ENCODE data around the gene AQR. TPM values are rescaled to one million over a fixed set of nuclear protein-coding genes. Genes with fewer than 3 reads are reported as not detected.

AQR gene
- total and polyA plus RNA-seq, 4 donors: 9.2 to 41.3 (median 19.6) TPM

DNA sequence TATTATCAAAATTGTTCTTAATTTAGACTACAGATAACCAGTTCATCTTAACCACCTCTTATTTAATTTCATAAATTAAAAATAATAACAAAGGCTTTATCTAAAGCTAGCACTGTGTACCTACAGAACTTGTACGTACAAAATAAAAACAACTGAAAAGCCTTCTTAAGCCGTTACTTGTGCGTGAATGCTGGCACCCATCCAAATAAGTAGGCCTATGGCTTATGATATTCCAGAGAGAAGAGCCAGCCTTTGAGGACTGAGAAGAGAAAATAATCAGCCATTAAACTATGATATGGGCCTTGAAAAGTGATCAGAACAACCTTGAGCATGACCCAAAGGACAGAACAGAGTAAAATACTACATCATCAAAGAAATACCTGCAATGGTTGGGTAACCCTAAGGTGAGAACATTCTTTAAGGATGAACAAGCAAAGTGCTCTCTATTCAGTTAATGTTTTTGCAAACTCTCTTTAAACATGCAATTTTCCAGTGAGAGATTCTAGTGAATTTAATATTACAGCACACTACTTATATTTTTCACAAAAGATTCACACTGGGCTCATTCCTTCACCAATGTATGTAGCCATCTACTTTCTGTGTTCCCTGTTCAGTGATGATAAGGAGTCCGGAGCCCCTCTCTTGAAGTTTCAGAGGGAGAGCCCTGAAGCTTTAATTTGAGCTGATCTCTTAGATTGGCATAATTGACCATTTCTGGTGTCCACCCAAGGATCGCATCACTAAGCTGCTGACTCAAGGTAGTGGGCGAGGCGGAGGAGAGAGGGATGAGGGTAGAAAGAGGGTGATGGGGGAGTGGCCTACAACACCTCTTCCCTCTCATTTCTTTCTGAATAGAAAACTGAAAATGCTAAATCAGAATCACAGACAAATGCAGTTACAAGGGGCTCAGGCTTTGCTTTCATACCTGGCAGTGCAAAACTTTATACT lies 166.5 kb downstream of the AQR start:
- Histone ChIP-seq H3K4me3 (no peak overlapping the region), H3K27me3 (ENCODE audit: control insufficient read depth in 3 of 3, insufficient read depth in 3 of 3, low read length in 2 of 3) (no peaks in the 10 kb centered on the region), H3K9me3 (ENCODE audit: control insufficient read depth in 4 of 4, insufficient read depth in 3 of 4, low read length in 3 of 4) (peaks cover 0 to 2% (median 0%) of the 10 kb centered on the region in 4 donors), H3K27ac (ENCODE audit: low read depth in 1 of 2, low read length in 1 of 2) (no peak overlapping the region), H3K9ac (ENCODE audit: insufficient read depth in 1 of 2, low read length in 2 of 2) (no peak overlapping the region), H3K4me1 (ENCODE audit: control insufficient read depth in 5 of 5, insufficient read depth in 5 of 5, low read length in 5 of 5) (peaks cover 0 to 18% (median 4%) of the 10 kb centered on the region in 5 donors), H3K36me3 (ENCODE audit: control insufficient read depth in 4 of 4, insufficient read depth in 4 of 4, low read length in 4 of 4) (no peaks in the 10 kb centered on the region)
- TF ChIP-seq, protein P1, sequence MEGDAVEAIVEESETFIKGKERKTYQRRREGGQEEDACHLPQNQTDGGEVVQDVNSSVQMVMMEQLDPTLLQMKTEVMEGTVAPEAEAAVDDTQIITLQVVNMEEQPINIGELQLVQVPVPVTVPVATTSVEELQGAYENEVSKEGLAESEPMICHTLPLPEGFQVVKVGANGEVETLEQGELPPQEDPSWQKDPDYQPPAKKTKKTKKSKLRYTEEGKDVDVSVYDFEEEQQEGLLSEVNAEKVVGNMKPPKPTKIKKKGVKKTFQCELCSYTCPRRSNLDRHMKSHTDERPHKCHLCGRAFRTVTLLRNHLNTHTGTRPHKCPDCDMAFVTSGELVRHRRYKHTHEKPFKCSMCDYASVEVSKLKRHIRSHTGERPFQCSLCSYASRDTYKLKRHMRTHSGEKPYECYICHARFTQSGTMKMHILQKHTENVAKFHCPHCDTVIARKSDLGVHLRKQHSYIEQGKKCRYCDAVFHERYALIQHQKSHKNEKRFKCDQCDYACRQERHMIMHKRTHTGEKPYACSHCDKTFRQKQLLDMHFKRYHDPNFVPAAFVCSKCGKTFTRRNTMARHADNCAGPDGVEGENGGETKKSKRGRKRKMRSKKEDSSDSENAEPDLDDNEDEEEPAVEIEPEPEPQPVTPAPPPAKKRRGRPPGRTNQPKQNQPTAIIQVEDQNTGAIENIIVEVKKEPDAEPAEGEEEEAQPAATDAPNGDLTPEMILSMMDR (IDR thresholded peaks at IDR 0.05; ENCODE audit: control extremely low read depth, extremely low read depth): no peak
- DNase-seq: peak in 1 of 3 donors; percentile 21
- ATAC-seq (ENCODE audit: insufficient read depth, low FRiP score): no peak
- 90 to 96% methylated on average over 7 of the region's 7 CpGs for WGBS, 2 donors

DNA sequence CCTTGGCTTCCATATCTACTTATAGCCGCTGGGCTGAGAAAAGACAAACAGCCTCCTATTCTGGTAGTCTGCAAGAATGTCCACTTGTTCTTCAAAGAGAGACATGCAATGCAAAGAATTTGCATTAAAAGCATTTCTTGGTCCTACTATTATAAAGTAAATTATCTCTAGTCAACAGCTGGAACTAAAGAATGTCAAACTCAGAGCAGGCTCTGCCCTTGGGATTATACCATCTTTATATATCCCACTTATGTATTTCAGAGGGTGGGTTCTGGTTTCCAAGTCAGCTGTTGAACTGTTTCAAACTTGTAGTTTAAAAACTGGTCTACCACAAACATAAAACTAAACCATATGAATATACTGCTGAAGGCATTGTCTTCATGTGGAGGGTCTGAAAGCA lies 167.2 kb downstream of the AQR start:
- WGBS, 2 donors: 81 to 98% methylated on average over 1 of the region's 1 CpG
- Histone ChIP-seq H3K4me1 (ENCODE audit: control insufficient read depth in 5 of 5, insufficient read depth in 5 of 5, low read length in 5 of 5) (peaks cover 3 to 22% (median 4%) of the 10 kb centered on the region in 5 donors), H3K27ac (ENCODE audit: low read depth in 1 of 2, low read length in 1 of 2) (no peak overlapping the region), H3K9ac (ENCODE audit: insufficient read depth in 1 of 2, low read length in 2 of 2) (no peak overlapping the region), H3K27me3 (ENCODE audit: control insufficient read depth in 3 of 3, insufficient read depth in 3 of 3, low read length in 2 of 3) (no peaks in the 10 kb centered on the region), H3K36me3 (ENCODE audit: control insufficient read depth in 4 of 4, insufficient read depth in 4 of 4, low read length in 4 of 4) (no peaks in the 10 kb centered on the region), H3K9me3 (ENCODE audit: control insufficient read depth in 4 of 4, insufficient read depth in 3 of 4, low read length in 3 of 4) (no peaks in the 10 kb centered on the region), H3K4me3 (no peak overlapping the region)
- no peak for DNase-seq
- no peak for ATAC-seq (ENCODE audit: insufficient read depth, low FRiP score)
- TF ChIP-seq, protein P1 (IDR thresholded peaks at IDR 0.05; ENCODE audit: control extremely low read depth, extremely low read depth): no peak

Other genes starting within 250 kb of the AQR start
- gene GJD2, start 214.7 kb downstream of the AQR start, total RNA-seq: under 1 TPM in 1 of 2 donors, not detected in 1; 0.17 TPM
- not detected for gene GJD2, start 214.7 kb downstream of the AQR start, polyA plus RNA-seq
- gene ACTC1, start 174.2 kb downstream of the AQR start, total RNA-seq: 10 to 100 TPM in 1 of 2 donors, 1 to 10 TPM in 1; 3.4 to 13.0 TPM
- under 1 TPM; 0.13 to 0.26 TPM for gene ACTC1, start 174.2 kb downstream of the AQR start, polyA plus RNA-seq
- 10 to 100 TPM; 27.8 to 38.3 TPM for gene ZNF770, start 18.5 kb upstream of the AQR start, total RNA-seq
- gene ZNF770, start 18.5 kb upstream of the AQR start, polyA plus RNA-seq: 10 to 100 TPM in 1 of 2 donors, 1 to 10 TPM in 1; 8.2 to 10.2 TPM
- under 1 TPM; 0.88 to 0.92 TPM for gene NANOGP8, start 115.6 kb upstream of the AQR start, total RNA-seq
- not detected for gene NANOGP8, start 115.6 kb upstream of the AQR start, polyA plus RNA-seq